ENCODE results near the gene KLHDC7B. TPM values are rescaled to one million over a fixed set of nuclear protein-coding genes. Genes with fewer than 3 reads are reported as not detected.
A peak's percentile ranks its signal among the peaks of the same experiment; 100 is the strongest.

The KLHDC7B gene
- total and polyA plus RNA-seq, 2 of the 13 experiments (the other 11 are each of a cell fraction or from before 2014, with no cell fraction given): 0.11 TPM; not detected in 1

GRCh38 chr22:50562523-50563412, 17.1 kb downstream of the KLHDC7B start, which contains the start of gene SYCE3 (continued):
- TF ChIP-seq PHB2 (IDR thresholded peaks at IDR 0.05; ENCODE audit: partially characterized antibody) (no peak), ZNF260 (CRISPR knock-in tag; IDR thresholded peaks at IDR 0.05; ENCODE audit: borderline replicate concordance, low read depth) (no peak), ARNTL (CRISPR knock-in tag; IDR thresholded peaks at IDR 0.05) (0 out of 2 replicates have a peak, but pooled peaks have one; percentile 21), KDM3A (CRISPR knock-in tag; IDR thresholded peaks at IDR 0.05; ENCODE audit: low read depth) (no peak), SYNCRIP (IDR thresholded peaks at IDR 0.05; ENCODE audit: insufficient read depth, low read depth, low read length) (no peak), SP2 (CRISPR knock-in tag; IDR thresholded peaks at IDR 0.05) (peak; percentile 82), ZNF572 (CRISPR knock-in tag; IDR thresholded peaks at IDR 0.05) (0 out of 2 replicates have a peak, but pooled peaks have one; percentile 24), POLR2A (IDR thresholded peaks at IDR 0.05; ENCODE audit: insufficient read depth in 1 of 2, low read depth in 2 of 2, low read length in 2 of 2) (peak; percentile 31 to 86; a peak in 2 of 4 replicates), ZNF17 (CRISPR knock-in tag; IDR thresholded peaks at IDR 0.05) (no peak), ZMAT3 (CRISPR knock-in tag; conservative IDR thresholded peaks at IDR 0.05) (no peak), ASH2L (IDR thresholded peaks at IDR 0.05; ENCODE audit: insufficient read length, low read depth, low read length) (peak; percentile 59), ZNF549 (CRISPR knock-in tag; IDR thresholded peaks at IDR 0.05) (no peak), ZBTB8A (CRISPR knock-in tag; IDR thresholded peaks at IDR 0.05; ENCODE audit: borderline replicate concordance, low read depth) (no peak), ZNF766 (CRISPR knock-in tag; IDR thresholded peaks at IDR 0.05; ENCODE audit: borderline replicate concordance) (no peak), KDM1A (CRISPR knock-in tag; IDR thresholded peaks at IDR 0.05) (no peak), ZNF513 (CRISPR knock-in tag; conservative IDR thresholded peaks at IDR 0.05) (no peak), FOXA3 (CRISPR knock-in tag; IDR thresholded peaks at IDR 0.05) (peak; percentile 21; the same call in 1 of the 2 replicates), ZUFSP (CRISPR knock-in tag; IDR thresholded peaks at IDR 0.05; ENCODE audit: borderline replicate concordance) (no peak), PBX2 (CRISPR knock-in tag; IDR thresholded peaks at IDR 0.05) (no peak), ZBTB46 (CRISPR knock-in tag; IDR thresholded peaks at IDR 0.05; ENCODE audit: borderline replicate concordance) (no peak), ZNF619 (CRISPR knock-in tag; IDR thresholded peaks at IDR 0.05) (0 out of 2 replicates have a peak, but pooled peaks have one; percentile 78)
- TF ChIP-seq, protein P1, sequence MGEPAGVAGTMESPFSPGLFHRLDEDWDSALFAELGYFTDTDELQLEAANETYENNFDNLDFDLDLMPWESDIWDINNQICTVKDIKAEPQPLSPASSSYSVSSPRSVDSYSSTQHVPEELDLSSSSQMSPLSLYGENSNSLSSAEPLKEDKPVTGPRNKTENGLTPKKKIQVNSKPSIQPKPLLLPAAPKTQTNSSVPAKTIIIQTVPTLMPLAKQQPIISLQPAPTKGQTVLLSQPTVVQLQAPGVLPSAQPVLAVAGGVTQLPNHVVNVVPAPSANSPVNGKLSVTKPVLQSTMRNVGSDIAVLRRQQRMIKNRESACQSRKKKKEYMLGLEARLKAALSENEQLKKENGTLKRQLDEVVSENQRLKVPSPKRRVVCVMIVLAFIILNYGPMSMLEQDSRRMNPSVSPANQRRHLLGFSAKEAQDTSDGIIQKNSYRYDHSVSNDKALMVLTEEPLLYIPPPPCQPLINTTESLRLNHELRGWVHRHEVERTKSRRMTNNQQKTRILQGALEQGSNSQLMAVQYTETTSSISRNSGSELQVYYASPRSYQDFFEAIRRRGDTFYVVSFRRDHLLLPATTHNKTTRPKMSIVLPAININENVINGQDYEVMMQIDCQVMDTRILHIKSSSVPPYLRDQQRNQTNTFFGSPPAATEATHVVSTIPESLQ (CRISPR knock-in tag; conservative IDR thresholded peaks at IDR 0.05): no peak
